NCI-H1694 treated with DMSO at 0.1 percent for 48 hours (cell line): Measurements from ENCODE around the gene PDE4D.
A peak's percentile ranks its signal among the peaks of the same experiment; 100 is the strongest.
"Not testable (repeated sequence)": the region's sequence is repeated elsewhere in the genome, so short reads cannot be mapped to it uniquely, and the experiment has no call there.

Experiments used
- DNase-seq: peaks from one replicate; lab custom pipeline; 2025; lab: John Stamatoyannopoulos, UW

The PDE4D gene

GRCh38 chr5:59703789-59704188 is 189.7 kb downstream of the PDE4D start:
- DNase-seq, result no peak

GRCh38 chr5:59698207-59699178 is 195.0 kb downstream of the PDE4D start:
- DNase-seq, result no peak

- no peak for DNase-seq
Measured at GRCh38 chr5:59694411-59694810, 199.1 kb downstream of the PDE4D start.

GRCh38 chr5:59693492-59694309 is 199.8 kb downstream of the PDE4D start:
- no peak for DNase-seq

- DNase-seq, result peak; percentile 96
Measured at GRCh38 chr5:59685793-59686192, 207.7 kb downstream of the PDE4D start.

GRCh38 chr5:59685191-59685530 is 208.4 kb downstream of the PDE4D start:
- no peak for DNase-seq

GRCh38 chr5:59684388-59685190 is 208.9 kb downstream of the PDE4D start:
- peak; percentile 17 for DNase-seq

- no peak for DNase-seq
Measured at GRCh38 chr5:59683311-59683710, 210.2 kb downstream of the PDE4D start.

- DNase-seq, result no peak
Measured at GRCh38 chr5:59682542-59682941, 211.0 kb downstream of the PDE4D start.

GRCh38 chr5:59678943-59679342 is 214.6 kb downstream of the PDE4D start:
- no peak for DNase-seq

- DNase-seq, result no peak
Measured at GRCh38 chr5:59674763-59675162, 218.8 kb downstream of the PDE4D start.

GRCh38 chr5:59673438-59674058 is 220.0 kb downstream of the PDE4D start:
- peak; percentile 66 for DNase-seq

GRCh38 chr5:59666440-59667068 is 227.0 kb downstream of the PDE4D start:
- no peak for DNase-seq

- not testable (repeated sequence) for DNase-seq
Measured at GRCh38 chr5:59665832-59666203, 227.7 kb downstream of the PDE4D start.

GRCh38 chr5:59665086-59665831 is 228.3 kb downstream of the PDE4D start:
- DNase-seq, result no peak

GRCh38 chr5:59661954-59662615 is 231.4 kb downstream of the PDE4D start:
- peak; percentile 14 for DNase-seq

- DNase-seq, result no peak
Measured at GRCh38 chr5:59661311-59661710, 232.2 kb downstream of the PDE4D start.

GRCh38 chr5:59660737-59661136 is 232.8 kb downstream of the PDE4D start:
- peak; percentile 46 for DNase-seq

GRCh38 chr5:59656351-59657254 is 236.9 kb downstream of the PDE4D start:
- DNase-seq, result no peak
